NCI-H526 treated with DMSO at 0.1 percent for 48 hours (cell line): ENCODE measurements around the gene C16orf96.
"Not testable (repeated sequence)": the region's sequence is repeated elsewhere in the genome, so short reads cannot be mapped to it uniquely, and the experiment has no call there.

Experiments used
- DNase-seq: peaks from one replicate; lab custom pipeline; 2025; lab: John Stamatoyannopoulos, UW

The C16orf96 gene

GRCh38 chr16:4566144-4566543 is 10.0 kb downstream of the C16orf96 start:
- no peak for DNase-seq

GRCh38 chr16:4570086-4570485 is 13.9 kb downstream of the C16orf96 start:
- no peak for DNase-seq

- DNase-seq, result no peak
Observed at GRCh38 chr16:4570688-4571321, 14.7 kb downstream of the C16orf96 start.

- no peak for DNase-seq
Observed at GRCh38 chr16:4572715-4573114, 16.6 kb downstream of the C16orf96 start.

GRCh38 chr16:4573926-4574325 is 17.8 kb downstream of the C16orf96 start:
- not testable (repeated sequence) for DNase-seq

GRCh38 chr16:4574919-4575705 is 19.0 kb downstream of the C16orf96 start:
- no peak for DNase-seq

- DNase-seq, result no peak
Observed at GRCh38 chr16:4576008-4576407, 19.9 kb downstream of the C16orf96 start.

GRCh38 chr16:4578961-4579530 is 22.9 kb downstream of the C16orf96 start:
- DNase-seq, result no peak

GRCh38 chr16:4580250-4580649 is 24.1 kb downstream of the C16orf96 start:
- DNase-seq, result no peak

- DNase-seq, result no peak
Observed at GRCh38 chr16:4583906-4584305, 27.8 kb downstream of the C16orf96 start.

GRCh38 chr16:4586291-4586690 is 30.2 kb downstream of the C16orf96 start:
- DNase-seq, result no peak

- DNase-seq, result no peak
Observed at GRCh38 chr16:4588386-4588785, 32.2 kb downstream of the C16orf96 start.

GRCh38 chr16:4588961-4589360 is 32.8 kb downstream of the C16orf96 start:
- no peak for DNase-seq

GRCh38 chr16:4591191-4591590 is 35.1 kb downstream of the C16orf96 start:
- DNase-seq, result no peak

- DNase-seq, result no peak
Observed at GRCh38 chr16:4591706-4592470, 35.7 kb downstream of the C16orf96 start.

- DNase-seq, result no peak
Observed at GRCh38 chr16:4593086-4593485, 36.9 kb downstream of the C16orf96 start.

GRCh38 chr16:4594433-4595410 is 38.6 kb downstream of the C16orf96 start:
- no peak for DNase-seq

GRCh38 chr16:4597174-4597573 is 41.0 kb downstream of the C16orf96 start:
- no peak for DNase-seq

- DNase-seq, result no peak
Observed at GRCh38 chr16:4599037-4599436, 42.9 kb downstream of the C16orf96 start.

GRCh38 chr16:4599545-4599944 is 43.4 kb downstream of the C16orf96 start:
- no peak for DNase-seq
